ENCODE results near the gene SMIM14.
"Not testable (repeated sequence)": the region's sequence is repeated elsewhere in the genome, so short reads cannot be mapped to it uniquely, and the experiment has no call there.

Gene SMIM14

GRCh38 chr4:39597695-39598381 is 40.8 kb downstream of the SMIM14 start:
- DNase-seq (ENCODE audit: low read depth in 4 of 4, low spot score in 1 of 4): no peak

DNA sequence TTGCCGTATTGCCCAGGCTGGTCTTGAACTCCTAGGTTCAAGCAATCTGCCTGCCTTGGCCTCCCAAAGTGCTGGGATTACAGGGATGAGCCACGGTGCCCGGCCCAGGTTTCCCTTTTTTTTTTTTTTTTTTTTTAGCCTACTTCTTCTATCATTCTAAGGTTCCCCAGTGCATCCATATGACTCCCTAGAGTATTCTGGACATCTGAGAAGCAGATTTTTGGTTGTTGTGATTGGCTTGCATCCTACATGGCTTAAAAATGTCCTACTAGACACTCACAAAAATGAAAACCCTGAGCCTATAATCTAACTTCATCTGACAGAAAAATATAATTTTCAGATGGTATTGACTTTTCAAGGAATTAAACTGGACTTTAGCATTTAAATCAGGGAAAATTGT is 41.7 kb downstream of the SMIM14 start:
- no peak for DNase-seq (ENCODE audit: low read depth in 4 of 4, low spot score in 1 of 4)

GRCh38 chr4:39591290-39591689 is 47.4 kb downstream of the SMIM14 start:
- no peak for DNase-seq (ENCODE audit: low read depth in 4 of 4, low spot score in 1 of 4)

DNA sequence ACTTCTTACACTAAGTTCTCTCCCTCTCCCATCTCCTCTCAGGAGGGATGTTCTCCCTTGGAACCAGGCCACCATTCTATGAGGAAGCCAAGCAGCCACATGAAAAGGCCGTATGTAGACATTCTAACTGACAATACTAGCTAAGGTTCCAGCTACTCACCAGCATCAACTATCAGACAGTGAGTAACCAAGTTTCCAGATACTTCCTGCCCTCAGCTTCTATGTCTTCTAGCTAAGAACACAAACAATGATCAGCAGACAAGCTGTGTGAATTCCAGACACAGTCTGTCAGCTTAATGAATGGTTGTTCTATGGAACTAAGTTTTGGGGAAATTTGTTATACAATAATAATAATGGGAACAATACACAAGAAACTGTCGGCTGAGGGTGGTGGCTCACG is 50.8 kb downstream of the SMIM14 start:
- DNase-seq (ENCODE audit: low read depth in 4 of 4, low spot score in 1 of 4): no peak

DNA sequence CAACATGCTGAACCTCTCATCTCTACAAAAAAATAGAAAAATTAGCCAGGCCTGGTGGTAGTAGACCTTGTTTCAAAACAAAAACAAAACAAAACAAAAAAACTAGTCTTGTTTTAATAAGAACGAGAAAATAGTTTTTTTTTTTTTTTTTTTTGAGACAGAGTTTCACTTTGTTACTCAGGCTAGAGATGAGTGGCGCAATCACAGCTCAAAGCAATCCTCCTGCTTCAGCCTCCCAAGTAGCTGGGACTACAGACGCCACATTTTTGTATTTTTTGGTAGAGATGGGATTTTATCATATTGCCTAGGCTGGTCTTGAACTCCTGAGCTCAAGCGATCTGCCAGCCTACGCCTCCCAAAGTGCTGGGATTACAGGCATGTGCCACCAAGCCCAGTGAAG is 63.7 kb downstream of the SMIM14 start:
- no peak for DNase-seq (ENCODE audit: low read depth in 4 of 4, low spot score in 1 of 4)

- DNase-seq (ENCODE audit: low read depth in 4 of 4, low spot score in 1 of 4): no peak
These were observed 67.2 kb downstream of the SMIM14 start for GRCh38 chr4:39571504-39571903.

- no peak for DNase-seq (ENCODE audit: low read depth in 4 of 4, low spot score in 1 of 4)
These were observed 67.6 kb downstream of the SMIM14 start for GRCh38 chr4:39571054-39571453.

GRCh38 chr4:39569209-39569608 is 69.5 kb downstream of the SMIM14 start:
- DNase-seq (ENCODE audit: low read depth in 4 of 4, low spot score in 1 of 4): no peak

GRCh38 chr4:39568805-39569204 is 69.9 kb downstream of the SMIM14 start:
- DNase-seq (ENCODE audit: low read depth in 4 of 4, low spot score in 1 of 4): no peak

- DNase-seq (ENCODE audit: low read depth in 4 of 4, low spot score in 1 of 4): no peak
These were observed 72.6 kb downstream of the SMIM14 start for GRCh38 chr4:39565878-39566600.

DNA sequence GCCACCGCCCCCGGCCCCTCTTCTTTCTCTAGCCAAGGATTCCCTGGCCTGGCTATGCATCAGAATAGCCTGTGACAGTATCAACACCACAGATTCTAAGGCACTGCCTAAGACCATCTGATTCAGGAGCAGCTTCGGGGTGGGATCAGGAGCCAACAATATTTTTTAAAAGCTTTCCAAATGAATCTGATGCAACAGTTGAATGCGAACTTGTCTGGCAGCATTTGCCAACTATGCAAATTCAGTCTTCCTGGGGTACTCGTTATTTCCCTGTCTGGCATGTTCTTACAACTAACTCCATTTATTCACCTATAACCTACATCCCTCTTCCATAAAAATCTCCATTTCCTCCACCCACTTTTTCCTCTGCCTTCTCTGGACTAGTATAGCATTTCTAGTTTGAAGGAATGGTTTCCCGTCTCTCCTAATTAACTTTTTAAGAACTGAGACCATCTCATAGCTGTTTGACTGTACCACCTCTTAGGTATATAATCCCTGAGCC is 75.3 kb downstream of the SMIM14 start:
- no peak for DNase-seq (ENCODE audit: low read depth in 4 of 4, low spot score in 1 of 4)

DNA sequence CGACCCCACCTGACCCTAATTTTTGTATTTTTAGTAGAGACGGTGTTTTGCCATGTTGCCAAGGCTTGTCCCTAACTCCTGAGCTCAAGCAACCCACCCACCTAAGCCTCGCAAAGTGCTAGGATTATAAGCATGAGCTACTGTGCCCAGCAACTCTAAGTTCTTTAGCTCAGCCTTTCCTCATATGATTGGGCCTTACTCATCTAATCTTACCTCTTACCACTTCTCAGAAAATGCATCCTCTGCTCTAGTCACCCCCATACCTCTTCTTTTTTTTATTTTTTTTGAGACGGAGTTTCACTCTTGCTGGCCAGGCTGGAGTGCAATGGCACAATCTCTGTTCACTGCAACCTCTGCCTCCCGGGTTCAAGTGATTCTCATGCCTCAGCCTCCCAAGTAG is 75.9 kb downstream of the SMIM14 start:
- no peak for DNase-seq (ENCODE audit: low read depth in 4 of 4, low spot score in 1 of 4)

GRCh38 chr4:39559626-39560025 is 79.0 kb downstream of the SMIM14 start:
- DNase-seq (ENCODE audit: low read depth in 4 of 4, low spot score in 1 of 4): no peak

GRCh38 chr4:39555472-39555871 is 83.2 kb downstream of the SMIM14 start:
- DNase-seq (ENCODE audit: low read depth in 4 of 4, low spot score in 1 of 4): no peak

DNA sequence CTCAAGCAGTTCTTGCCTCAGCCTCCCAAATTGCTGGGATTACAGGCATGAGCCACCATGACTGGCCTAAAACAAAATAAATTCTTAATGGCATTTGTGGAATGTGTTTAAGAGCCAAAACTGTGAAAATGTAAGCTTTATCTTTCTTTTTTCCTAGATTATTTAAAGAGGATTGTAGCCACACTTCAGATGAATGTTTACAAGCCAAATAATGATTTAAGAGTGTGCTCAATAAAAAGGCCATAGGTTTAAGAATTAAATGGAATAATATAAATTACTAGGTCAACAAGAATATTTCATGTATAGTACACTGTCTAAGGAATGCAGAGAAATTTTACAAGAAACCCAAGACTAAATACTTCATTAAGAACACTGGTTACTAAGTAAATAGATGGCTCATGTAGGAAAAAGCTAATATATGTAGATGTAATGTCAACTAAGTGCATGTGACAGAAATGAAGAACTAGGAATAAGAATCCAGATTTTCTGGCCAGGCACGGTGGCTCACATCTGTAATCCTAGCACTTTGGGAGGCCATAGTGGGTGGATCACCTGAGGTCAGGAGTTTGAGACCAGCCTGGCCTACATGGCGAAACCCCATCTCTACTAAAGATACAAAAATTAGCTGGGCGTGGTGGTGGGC is 90.1 kb downstream of the SMIM14 start:
- DNase-seq (ENCODE audit: low read depth in 4 of 4, low spot score in 1 of 4): no peak

DNA sequence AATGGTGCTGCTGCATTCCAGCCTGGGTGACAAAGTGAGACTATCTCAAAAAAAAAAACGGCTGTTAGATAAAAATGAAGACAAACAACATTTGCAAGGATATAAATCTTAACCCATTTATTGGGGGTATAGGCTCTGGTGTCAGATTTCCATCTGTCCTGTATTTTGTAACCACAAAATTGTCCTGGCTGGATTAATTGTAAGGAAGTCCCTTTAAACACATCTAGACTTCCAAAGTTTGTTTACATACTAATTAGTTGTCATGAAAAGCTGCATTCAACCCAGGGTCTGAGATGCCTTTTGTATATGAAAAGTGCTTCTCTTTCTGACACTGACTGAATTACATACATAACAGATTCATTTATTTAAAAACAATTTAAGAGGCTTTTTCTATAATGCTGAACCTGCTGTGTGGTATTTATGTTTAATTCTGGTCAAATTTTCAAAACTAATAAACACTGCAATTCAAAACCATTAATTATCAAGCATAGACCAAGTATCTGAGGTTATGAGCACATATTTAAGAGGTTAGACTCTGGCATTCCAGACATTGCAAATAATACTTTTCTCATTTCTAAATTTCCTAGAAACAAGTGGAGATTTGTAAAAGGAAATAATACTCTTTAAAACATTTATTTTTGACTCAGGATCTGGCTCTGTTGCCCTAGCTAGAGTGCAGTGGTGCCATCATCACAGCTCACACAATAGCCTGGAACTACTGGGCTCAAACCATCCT is 93.9 kb downstream of the SMIM14 start:
- DNase-seq (ENCODE audit: low read depth in 4 of 4, low spot score in 1 of 4): no peak

DNA sequence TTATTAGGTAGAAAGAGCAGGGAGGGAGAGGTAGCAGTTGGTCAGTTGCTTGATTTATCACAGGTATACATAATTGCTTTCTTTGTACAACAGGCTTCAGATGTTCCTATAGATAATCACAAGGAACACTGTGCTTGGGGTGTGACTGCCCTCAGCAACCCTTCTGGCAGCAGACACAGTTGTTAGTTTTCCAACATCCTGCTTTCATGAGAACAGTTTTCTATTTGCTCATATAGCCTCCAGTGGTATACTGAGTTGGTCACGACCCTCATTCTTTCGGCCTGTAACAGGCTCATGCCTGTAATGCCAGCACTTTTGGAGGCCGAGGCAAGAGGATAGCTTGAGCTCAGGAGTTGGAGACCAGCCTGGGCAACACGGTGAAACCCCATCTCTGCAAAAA is 94.6 kb downstream of the SMIM14 start:
- DNase-seq (ENCODE audit: low read depth in 4 of 4, low spot score in 1 of 4): not testable (repeated sequence)

GRCh38 chr4:39543034-39543433 is 95.6 kb downstream of the SMIM14 start:
- no peak for DNase-seq (ENCODE audit: low read depth in 4 of 4, low spot score in 1 of 4)

DNA sequence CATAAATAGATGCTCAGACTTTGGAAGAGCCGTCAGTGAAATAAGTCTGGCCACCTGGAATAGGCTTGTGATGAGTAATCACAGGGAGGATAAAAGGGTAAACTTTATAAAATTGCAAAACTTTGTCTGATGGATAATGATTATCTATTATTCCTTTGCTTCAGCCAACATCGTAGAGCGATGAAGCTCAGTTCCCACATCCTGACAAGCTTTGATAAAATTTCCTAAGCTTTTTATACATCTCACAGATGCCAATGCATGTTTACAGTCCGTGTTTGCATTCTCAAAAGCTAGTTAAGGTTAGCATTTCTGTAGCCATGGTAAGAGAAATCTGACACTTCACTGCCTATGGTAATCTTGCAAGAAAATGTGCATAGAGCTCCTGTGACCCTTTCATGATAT is 96.1 kb downstream of the SMIM14 start:
- DNase-seq (ENCODE audit: low read depth in 4 of 4, low spot score in 1 of 4): no peak

GRCh38 chr4:39541987-39542610 is 96.6 kb downstream of the SMIM14 start:
- no peak for DNase-seq (ENCODE audit: low read depth in 4 of 4, low spot score in 1 of 4)

DNA sequence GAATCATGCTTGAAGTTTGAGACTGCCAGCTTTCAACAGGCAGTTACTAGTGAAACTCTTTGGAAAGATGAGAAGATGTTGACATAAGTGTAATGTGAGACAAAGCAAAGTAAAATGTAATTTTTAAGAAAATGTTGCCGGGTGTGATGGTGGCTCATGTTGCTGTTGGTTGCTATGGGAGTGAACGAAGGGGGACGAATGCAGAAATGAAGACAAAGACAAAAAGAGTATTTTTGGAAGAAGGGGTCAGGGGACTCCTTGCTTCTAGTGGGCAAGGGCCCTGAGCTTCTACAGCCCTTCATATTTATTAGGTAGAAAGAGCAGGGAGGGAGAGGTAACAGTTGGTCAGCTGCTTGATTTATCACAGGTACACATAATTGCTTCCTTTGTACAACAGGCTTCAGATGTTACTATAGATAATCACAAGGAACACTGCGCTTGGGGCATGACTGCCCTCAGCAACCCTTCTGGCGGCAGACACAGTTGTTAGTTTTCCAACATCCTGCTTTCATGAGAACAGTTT is 99.5 kb downstream of the SMIM14 start:
- DNase-seq (ENCODE audit: low read depth in 4 of 4, low spot score in 1 of 4): no peak

Data from stimulated activated CD4-positive, alpha-beta T cell treated with anti-CD3 and anti-CD28 coated beads, Interleukin-1b, Interleukin-23, amount 100 ng/mL, for 24 hours (primary cell).